SU-DHL-6 (cell line): ENCODE results near the gene CPEB3.

Source experiments
- H2AFZ ChIP-seq: fragments of 200-600 bp; sonication (generic); 2 replicates; pipeline ENCODE4 v1.6.1; 2014; ENCODE audit warnings: low read depth, mild to moderate bottlenecking, moderate library complexity, mixed read lengths, antibody characterized with exemption, low read length; ENCODE audit not compliant: severe bottlenecking
- H3F3A ChIP-seq: fragments of 200-600 bp; shearing (Covaris generic); 2 replicates; pipeline ENCODE4 v1.6.0; 2016; ENCODE audit warnings: antibody characterized with exemption, mild to moderate bottlenecking; ENCODE audit not compliant: insufficient read depth
- H3K27ac ChIP-seq: fragments of 200-600 bp; sonication (generic); 2 replicates; pipeline ENCODE4 v1.5.1; 2016; ENCODE audit warnings: low read depth, mild to moderate bottlenecking, low read length, moderate library complexity, mixed read lengths
- H3K27me3 ChIP-seq: fragments of 200-600 bp; sonication (generic), shearing (Covaris generic); 2 replicates; pipeline ENCODE4 v1.6.0; 2014; ENCODE audit warnings: mild to moderate bottlenecking, low read length
- H3K36me3 ChIP-seq: fragments of 200-600 bp; sonication (generic); 2 replicates; pipeline ENCODE4 v1.6.1; 2014; ENCODE audit warnings: mild to moderate bottlenecking, low read length, mixed read lengths
- H3K4me2 ChIP-seq: fragments of 300-600, 200-600 bp; shearing (Covaris generic), sonication (generic); 2 replicates; pipeline ENCODE4 v1.6.0; 2014; ENCODE audit warnings: low read length, low read depth, mild to moderate bottlenecking; ENCODE audit not compliant: poor library complexity, severe bottlenecking
- H3K4me3 ChIP-seq: fragments of 200-600 bp; sonication (generic); 2 replicates; pipeline ENCODE4 v1.5.1; 2014; ENCODE audit warnings: antibody characterized with exemption, low read length, mild to moderate bottlenecking, mixed read lengths; ENCODE audit not compliant: insufficient read depth, poor library complexity, severe bottlenecking
- H3K79me2 ChIP-seq: fragments of 200-600 bp; sonication (generic); 2 replicates; pipeline ENCODE4 v1.6.1; 2014; ENCODE audit warnings: mild to moderate bottlenecking, low read length, moderate library complexity; ENCODE audit not compliant: insufficient read depth
- H3K9ac ChIP-seq: fragments of 200-600 bp; sonication (generic); 2 replicates; pipeline ENCODE4 v1.7.0; 2014; ENCODE audit warnings: mild to moderate bottlenecking, low read length
- H3K9me2 ChIP-seq: fragments of 200-600 bp; sonication (generic); replicated peaks from 2 replicates; pipeline ENCODE4 v1.6.1; 2014; ENCODE audit warnings: low read length; ENCODE audit not compliant: insufficient read depth
- H3K9me3 ChIP-seq: fragments of 200-600 bp; sonication (generic); 2 replicates; pipeline ENCODE4 v1.6.1; 2014; ENCODE audit warnings: low read length, mixed read lengths; ENCODE audit not compliant: insufficient read depth
- H4K20me1 ChIP-seq: fragments of 200-600 bp; sonication (generic); 2 replicates; pipeline ENCODE4 v1.6.1; 2014; ENCODE audit warnings: low read depth, mild to moderate bottlenecking, antibody characterized with exemption, low read length, moderate library complexity, mixed read lengths
- EZH2phosphoT487 ChIP-seq: fragments of 200-600 bp; sonication (generic), shearing (Covaris generic); conservative IDR thresholded peaks from 2 replicates; pipeline ENCODE4 v1.6.1; 2018; ENCODE audit warnings: mild to moderate bottlenecking, antibody characterized with exemption, low read length, moderate library complexity, mixed read lengths
- TF ChIP-seq, protein P1 (sequence below): fragments of 200-600 bp; sonication (generic); IDR thresholded peaks from one replicate; pipeline ENCODE4 v1.5.1; 2017; ENCODE audit warnings: antibody characterized with exemption, mild to moderate bottlenecking, low read length, moderate library complexity; ENCODE audit not compliant: insufficient read depth, poor library complexity, severe bottlenecking

Gene CPEB3

DNA sequence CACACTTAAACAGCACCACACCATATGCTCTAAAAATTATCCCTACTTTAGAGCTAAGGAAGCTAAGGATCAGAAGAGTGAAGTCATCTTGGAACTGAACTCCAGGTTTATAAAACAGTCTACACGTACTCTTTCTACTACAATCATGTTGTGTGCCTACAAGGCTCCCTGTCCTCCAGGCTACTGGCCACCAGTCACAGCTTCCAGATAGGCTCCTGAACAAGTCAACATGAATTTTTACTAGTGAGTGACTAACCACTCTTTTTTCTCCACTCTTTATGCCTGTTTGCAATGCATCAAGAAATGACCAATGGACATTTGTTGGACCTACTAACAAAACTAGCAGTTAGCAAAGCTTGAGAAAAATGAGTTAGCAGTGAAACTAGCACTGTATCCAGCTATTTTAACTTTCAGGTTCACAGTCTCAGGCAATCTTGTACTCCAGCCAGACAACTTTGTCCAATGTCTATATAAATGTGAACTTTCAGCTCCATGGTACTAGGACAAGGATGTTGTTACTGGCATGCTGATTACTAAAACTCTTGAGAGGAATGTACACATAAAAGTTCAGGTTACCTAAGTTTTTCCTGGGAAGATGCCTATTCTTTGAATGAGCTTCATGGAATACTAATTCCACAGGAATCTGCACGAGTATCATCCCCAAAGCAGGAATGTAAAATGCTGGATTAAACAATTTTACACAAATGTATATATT lies 187.3 kb downstream of the CPEB3 start:
- Histone ChIP-seq H4K20me1 (no peaks in the 10 kb centered on the region), H3K27me3 (no peaks in the 10 kb centered on the region), H3K9me2 (no peaks in the 10 kb centered on the region), H3K79me2 (no peaks in the 10 kb centered on the region), H3F3A (no peaks in the 10 kb centered on the region), H3K27ac (no peak overlapping the region), H3K9me3 (no peaks in the 10 kb centered on the region), H2AFZ (no peak overlapping the region), H3K36me3 (no peaks in the 10 kb centered on the region), H3K4me3 (no peak overlapping the region), H3K9ac (no peak overlapping the region), H3K4me2 (no peak overlapping the region)
- TF ChIP-seq, protein P1, sequence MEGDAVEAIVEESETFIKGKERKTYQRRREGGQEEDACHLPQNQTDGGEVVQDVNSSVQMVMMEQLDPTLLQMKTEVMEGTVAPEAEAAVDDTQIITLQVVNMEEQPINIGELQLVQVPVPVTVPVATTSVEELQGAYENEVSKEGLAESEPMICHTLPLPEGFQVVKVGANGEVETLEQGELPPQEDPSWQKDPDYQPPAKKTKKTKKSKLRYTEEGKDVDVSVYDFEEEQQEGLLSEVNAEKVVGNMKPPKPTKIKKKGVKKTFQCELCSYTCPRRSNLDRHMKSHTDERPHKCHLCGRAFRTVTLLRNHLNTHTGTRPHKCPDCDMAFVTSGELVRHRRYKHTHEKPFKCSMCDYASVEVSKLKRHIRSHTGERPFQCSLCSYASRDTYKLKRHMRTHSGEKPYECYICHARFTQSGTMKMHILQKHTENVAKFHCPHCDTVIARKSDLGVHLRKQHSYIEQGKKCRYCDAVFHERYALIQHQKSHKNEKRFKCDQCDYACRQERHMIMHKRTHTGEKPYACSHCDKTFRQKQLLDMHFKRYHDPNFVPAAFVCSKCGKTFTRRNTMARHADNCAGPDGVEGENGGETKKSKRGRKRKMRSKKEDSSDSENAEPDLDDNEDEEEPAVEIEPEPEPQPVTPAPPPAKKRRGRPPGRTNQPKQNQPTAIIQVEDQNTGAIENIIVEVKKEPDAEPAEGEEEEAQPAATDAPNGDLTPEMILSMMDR = no peak
- TF ChIP-seq EZH2phosphoT487 = no peak

DNA sequence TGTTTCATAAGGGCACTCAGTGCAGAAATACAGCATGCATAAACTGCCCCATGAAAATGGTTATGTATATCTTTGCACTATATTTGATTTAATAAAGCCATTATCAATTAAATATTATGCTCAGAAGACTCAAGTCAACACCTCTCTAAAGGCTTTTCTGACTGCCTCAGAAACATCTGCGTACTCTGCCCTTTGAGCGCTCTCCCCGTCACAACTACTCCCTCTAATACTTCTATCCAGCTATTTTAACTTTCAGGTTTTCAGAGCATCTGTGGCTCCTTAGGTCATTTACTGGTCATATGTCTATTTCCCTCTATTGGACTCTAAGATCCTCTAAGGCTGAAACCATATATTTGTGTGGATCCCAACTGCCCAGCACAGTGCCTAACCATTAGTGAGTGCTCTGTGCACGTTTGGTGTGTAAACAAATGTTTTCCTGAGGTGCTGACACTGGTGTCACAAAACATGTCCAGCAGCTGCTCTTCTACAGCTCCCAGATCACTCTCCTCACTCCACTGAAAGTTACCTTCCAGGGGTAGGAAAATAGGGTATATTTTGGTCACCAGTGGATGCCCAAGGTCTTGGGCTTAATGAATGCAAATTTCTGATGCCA lies 188.2 kb downstream of the CPEB3 start:
- no peak overlapping the region for H3K9ac ChIP-seq
- no peaks in the 10 kb centered on the region for H3K9me3 ChIP-seq
- H4K20me1 ChIP-seq = no peaks in the 10 kb centered on the region
- H3F3A ChIP-seq = no peaks in the 10 kb centered on the region
- no peaks in the 10 kb centered on the region for H3K36me3 ChIP-seq
- no peak overlapping the region for H2AFZ ChIP-seq
- no peak overlapping the region for H3K4me3 ChIP-seq
- no peaks in the 10 kb centered on the region for H3K79me2 ChIP-seq
- no peak for TF ChIP-seq EZH2phosphoT487
- TF ChIP-seq, protein P1 = no peak
- H3K27me3 ChIP-seq = no peaks in the 10 kb centered on the region
- H3K4me2 ChIP-seq = no peak overlapping the region
- H3K9me2 ChIP-seq = no peaks in the 10 kb centered on the region
- no peak overlapping the region for H3K27ac ChIP-seq

DNA sequence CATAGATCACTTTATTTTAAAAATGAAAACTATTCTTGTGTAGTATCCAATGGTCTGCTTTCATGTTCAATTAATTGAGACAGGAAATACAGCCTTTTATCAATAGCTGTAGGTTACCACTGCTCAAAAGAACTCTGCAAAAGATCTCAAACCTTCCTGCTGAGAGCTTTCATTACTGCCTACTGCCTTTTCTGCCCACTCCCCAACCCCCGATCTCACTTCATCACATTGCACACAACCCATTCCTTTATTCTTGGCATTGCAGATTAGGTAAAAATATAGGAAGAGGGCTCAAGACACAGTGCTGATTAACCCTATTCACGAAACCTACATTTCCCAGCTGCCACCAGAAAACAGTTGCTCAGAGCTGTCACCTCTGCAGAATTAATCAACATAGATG lies 195.9 kb downstream of the CPEB3 start:
- Histone ChIP-seq H3K27ac (no peak overlapping the region), H3K4me2 (no peak overlapping the region), H3K79me2 (no peaks in the 10 kb centered on the region), H3K9me3 (no peaks in the 10 kb centered on the region), H3F3A (no peaks in the 10 kb centered on the region), H4K20me1 (no peaks in the 10 kb centered on the region), H2AFZ (no peak overlapping the region), H3K36me3 (no peaks in the 10 kb centered on the region), H3K4me3 (no peak overlapping the region), H3K27me3 (no peaks in the 10 kb centered on the region), H3K9me2 (no peaks in the 10 kb centered on the region), H3K9ac (no peak overlapping the region)
- TF ChIP-seq EZH2phosphoT487 = no peak

DNA sequence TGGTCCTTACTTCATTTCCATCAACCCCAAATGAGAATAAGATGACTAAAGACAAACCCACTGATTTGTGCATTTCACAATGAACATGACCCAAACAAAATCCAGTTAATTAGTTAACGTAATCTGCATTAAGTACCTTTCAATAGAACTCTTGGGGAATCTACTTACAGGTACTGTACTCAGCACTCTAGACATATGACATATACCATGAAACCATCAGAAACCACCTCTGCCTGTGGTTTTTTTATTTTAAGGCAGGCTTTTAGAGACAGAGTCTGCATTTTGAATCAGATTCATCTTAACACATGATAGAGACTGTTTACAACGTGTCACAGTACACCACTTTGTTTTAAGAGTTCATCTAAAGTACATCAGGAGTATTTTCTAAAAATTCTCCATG lies 198.9 kb downstream of the CPEB3 start:
- H4K20me1 ChIP-seq = no peaks in the 10 kb centered on the region
- no peak overlapping the region for H3K4me3 ChIP-seq
- no peak overlapping the region for H3K9ac ChIP-seq
- no peak overlapping the region for H3K27ac ChIP-seq
- no peak for TF ChIP-seq EZH2phosphoT487
- TF ChIP-seq, protein P1 = no peak
- no peaks in the 10 kb centered on the region for H3K36me3 ChIP-seq
- no peaks in the 10 kb centered on the region for H3K79me2 ChIP-seq
- H3K9me2 ChIP-seq = no peaks in the 10 kb centered on the region
- H3K9me3 ChIP-seq = no peaks in the 10 kb centered on the region
- H3K4me2 ChIP-seq = no peak overlapping the region
- H3F3A ChIP-seq = no peaks in the 10 kb centered on the region; the same call in 1 of the 2 replicates
- H2AFZ ChIP-seq = no peak overlapping the region
- H3K27me3 ChIP-seq = no peaks in the 10 kb centered on the region
